Measurements from ENCODE around the gene NAALADL2.
"Not testable (repeated sequence)": the region's sequence is repeated elsewhere in the genome, so short reads cannot be mapped to it uniquely, and the experiment has no call there.

NAALADL2 gene

DNA sequence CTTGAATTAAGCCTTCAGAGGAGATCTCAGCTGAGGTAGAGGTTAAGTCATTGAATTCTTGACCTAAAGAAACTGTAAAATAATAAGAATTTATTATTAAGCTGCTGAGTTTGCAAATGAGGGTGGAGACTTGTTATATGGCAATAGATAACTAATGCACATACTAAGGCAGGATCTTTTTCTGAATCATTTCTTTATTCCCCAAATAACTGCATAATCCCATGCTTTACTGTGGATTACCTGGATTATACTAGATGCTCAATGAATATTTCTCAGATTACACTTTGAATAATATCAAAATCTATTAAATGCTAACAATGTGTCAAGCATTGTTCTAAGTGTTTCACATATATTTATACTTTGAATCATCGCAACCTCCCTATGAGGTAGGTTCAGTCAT lies 532.5 kb downstream of the NAALADL2 start:
- no peak for DNase-seq

GRCh38 chr3:175392653-175393052 lies 533.5 kb downstream of the NAALADL2 start:
- no peak for DNase-seq

DNA sequence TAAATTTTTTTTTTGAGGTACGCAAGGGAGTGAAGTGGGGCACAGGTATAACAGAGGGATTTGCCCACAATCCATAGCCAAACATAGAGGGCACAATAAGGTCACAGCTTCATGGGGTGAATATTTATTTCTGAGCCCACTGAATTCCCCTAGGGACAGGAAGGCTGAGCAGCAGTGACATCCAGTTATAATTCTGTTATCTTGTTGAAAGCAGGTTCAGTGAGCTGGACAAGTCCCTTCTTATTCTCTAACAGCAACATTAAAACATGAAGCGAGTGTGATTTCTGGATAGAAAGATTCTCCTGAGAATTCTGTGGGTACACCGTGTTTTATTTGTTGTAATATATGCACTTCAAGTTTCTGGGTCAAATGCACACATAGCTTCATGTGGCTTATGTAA lies 538.2 kb downstream of the NAALADL2 start:
- DNase-seq, result no peak

DNA sequence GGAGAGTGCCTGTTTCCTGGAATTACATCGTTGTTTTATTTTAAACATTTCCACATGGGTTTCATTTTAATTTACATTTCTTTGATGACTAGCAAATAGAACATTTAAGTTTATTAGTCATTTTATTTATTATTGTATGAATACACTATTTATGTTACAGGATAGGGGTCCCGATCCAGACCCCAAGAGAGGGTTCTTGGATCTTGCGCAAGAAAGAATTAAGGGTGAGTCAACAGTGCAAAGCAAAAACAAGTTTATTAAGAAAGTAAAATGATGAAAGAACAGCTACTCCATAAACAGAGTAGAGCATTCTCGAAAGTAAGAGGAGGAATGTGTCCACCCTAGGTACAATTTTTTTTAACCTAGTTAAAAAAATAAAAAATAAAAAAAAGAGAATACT lies 539.5 kb downstream of the NAALADL2 start:
- DNase-seq, result no peak

- no peak for DNase-seq
These were observed 540.2 kb downstream of the NAALADL2 start for GRCh38 chr3:175399156-175399840.

DNA sequence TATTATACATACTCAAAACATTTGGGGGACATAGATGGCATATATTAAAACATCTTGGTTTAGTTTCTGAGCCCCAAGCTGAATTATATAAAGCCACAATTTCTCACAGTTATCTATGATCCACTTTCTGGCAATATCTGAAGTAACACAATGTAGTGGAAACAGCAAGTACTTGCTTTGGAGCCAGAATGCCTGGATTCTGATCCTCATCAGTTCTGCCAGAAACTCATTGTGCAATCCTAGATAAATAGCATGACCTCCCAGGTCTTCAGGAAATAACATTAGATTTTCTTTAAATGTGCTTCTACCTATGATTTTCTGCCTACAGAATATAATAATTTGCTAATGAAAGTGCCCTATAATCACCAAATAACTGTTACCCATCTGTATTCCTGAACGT lies 544.9 kb downstream of the NAALADL2 start:
- DNase-seq, result no peak

DNA sequence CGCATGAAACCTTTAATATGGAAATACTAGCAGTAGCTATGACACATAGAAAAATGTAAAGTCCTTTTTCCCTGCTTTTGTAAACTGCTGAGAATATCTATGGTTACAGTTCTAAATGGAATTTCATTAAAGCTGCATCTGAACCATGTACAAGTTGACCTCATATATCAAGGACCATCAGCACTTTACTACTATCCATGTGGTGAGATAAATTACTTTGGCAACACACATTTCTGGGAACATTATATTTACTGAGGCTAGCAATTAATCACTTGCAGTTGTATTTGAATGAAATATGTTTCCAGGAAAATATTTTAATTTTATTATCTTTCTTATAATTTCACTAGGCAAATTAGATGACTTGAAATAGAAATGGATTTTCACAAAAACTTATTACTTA lies 545.5 kb downstream of the NAALADL2 start:
- no peak for DNase-seq

GRCh38 chr3:175410251-175410650 lies 551.1 kb downstream of the NAALADL2 start:
- DNase-seq, result no peak

DNA sequence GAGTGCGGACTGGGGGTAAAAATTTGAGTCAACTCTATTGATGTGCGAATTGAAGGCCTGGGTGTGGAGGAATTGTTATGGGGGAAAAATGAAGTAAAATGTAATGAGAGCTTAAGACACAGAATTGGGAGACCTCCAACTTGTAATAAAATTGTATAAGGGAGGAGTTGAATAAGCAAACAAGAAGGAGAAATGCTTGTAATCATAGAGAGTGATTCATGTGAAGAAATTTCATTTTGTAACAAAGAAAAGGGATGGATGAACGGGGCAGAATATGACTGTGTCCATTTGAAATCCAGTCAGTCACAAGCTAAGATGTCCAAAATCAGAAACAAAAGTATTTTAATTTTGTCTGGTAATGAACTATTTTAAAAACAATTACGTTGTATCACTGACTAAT lies 552.3 kb downstream of the NAALADL2 start:
- DNase-seq, result no peak

DNA sequence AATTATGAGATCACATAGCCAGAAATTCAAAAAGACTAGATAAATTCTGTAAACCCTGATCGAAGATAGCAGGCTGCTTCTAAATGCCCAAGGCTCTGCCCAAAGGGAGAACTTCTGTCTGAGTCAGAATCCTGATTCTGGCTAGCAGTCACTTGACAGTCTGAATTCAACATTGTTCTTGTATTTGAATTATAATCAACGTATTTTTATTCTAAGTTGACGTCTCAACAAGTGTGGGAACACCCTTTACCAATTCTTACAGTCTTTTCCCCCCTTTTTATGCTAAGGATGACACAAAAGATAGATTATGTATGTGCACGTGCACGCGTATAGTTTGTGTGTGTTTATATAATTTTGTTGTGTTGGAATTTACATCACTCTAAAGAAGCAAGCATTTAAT lies 552.8 kb downstream of the NAALADL2 start:
- DNase-seq, result no peak

DNA sequence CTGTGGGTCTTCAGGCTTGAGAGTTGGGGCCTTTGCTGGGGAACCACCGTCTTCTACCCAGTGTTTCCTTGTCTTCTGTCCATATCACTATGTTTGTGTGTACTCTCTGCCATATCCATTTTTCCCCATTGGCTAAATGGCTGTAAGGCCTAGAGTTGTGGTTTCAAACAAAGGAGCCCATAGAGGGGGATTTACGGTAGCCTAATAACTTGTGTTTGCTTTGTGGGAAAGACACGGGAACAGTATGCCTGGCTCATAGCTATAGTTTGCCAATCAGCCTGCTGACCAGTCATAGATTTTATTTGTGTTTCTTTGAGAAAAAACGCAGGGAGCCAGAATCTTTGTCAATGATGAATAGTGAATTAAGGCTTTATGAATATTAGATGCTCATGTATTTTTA lies 554.8 kb downstream of the NAALADL2 start:
- no peak for DNase-seq

DNA sequence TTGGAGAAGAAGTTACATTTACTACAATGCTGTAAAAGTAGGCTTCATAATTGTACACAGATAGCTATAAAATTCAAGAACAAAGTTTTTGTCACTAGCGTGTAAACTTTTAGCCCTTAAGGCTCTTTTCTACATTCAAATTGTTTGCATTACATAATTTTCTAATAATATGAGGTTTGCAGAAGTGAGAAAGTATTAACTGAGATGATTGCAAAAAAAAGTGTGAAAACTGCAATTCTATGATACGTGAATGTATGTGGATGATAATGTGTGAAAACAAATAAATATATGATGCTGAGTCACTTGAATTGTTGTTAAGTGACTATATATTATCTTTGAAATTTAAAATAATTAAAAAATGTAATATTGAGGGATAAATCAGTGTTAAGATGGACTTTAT lies 557.5 kb downstream of the NAALADL2 start:
- no peak for DNase-seq

- no peak for DNase-seq
These were observed 558.3 kb downstream of the NAALADL2 start for GRCh38 chr3:175417426-175417825.

DNA sequence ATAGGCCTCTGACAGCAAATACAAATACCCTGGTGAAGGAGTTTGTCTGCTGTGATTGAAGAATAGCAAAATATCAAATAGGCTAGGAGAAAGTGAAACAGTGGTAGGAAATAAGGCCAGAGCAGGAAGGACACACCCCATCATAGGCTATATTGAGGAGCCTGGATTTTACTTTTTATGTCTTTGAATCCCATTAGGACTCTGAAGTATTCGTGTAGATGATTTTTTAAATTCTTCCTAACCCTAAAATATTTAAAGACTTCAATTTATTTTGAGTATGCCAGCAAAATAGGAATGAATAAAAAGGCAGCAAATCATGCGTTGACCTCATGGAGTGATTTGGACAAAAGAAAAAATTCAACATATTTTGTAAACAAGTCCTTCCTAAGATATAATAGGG lies 562.8 kb downstream of the NAALADL2 start:
- DNase-seq, result no peak

DNA sequence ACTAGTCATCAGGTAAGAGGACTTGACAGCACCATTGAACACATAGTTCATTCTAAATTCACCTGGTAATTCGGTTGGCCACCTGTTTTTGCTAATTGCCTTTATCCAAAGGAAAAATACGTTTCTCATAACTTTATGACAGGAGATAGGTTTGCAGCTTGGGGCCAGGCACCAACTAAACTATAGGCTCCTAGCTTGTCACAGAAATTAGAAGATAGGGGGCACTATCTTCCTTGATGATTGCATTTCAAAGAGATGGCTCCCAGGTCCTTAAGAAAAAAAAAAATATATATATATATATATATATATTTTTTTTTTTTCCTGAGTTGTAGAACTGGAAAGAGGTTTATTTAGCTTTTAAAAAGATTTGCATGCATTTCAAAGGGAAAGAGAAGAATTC lies 563.6 kb downstream of the NAALADL2 start:
- DNase-seq, result no peak

GRCh38 chr3:175423848-175424247 lies 564.7 kb downstream of the NAALADL2 start:
- DNase-seq, result not testable (repeated sequence)

DNA sequence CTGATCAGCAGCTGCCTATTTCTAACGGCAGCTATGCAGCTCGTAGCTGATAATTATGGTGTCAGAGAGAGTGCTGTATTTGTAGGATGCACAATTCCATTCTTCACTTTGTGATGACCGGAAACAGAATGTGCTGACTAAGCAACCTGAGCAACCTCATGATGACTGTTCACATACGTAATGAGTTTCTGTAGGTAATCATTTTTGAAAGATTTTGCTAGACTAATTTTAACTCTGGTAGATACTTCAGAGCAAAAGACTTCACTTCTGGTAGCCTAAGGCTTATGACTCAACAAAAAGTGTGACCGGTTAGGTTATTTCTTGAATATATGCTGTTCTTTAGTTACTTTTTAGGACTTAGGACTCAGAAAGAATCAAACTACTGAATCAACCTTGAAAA lies 567.7 kb downstream of the NAALADL2 start:
- no peak for DNase-seq

DNA sequence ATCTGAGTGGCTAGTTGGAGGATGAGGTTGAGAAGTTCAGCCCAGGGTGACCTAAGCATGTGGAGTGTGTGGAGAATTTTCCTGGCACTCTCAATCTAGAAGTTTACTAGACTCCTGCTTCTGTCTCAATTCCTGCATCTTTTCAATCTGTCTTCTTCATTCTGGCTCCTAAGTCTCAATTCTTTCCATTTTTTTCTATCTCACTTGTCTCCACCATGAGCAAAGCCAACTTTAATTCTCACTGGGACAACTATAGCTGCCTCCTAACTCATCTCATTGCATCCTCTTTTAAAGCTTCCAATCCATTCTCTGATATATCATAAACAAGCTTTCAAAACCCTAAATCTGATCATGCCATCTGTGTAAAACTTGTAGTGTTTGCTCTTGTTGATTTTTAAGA lies 569.3 kb downstream of the NAALADL2 start:
- DNase-seq, result no peak

- no peak for DNase-seq
These were observed 572.0 kb downstream of the NAALADL2 start for GRCh38 chr3:175430983-175431773.

DNA sequence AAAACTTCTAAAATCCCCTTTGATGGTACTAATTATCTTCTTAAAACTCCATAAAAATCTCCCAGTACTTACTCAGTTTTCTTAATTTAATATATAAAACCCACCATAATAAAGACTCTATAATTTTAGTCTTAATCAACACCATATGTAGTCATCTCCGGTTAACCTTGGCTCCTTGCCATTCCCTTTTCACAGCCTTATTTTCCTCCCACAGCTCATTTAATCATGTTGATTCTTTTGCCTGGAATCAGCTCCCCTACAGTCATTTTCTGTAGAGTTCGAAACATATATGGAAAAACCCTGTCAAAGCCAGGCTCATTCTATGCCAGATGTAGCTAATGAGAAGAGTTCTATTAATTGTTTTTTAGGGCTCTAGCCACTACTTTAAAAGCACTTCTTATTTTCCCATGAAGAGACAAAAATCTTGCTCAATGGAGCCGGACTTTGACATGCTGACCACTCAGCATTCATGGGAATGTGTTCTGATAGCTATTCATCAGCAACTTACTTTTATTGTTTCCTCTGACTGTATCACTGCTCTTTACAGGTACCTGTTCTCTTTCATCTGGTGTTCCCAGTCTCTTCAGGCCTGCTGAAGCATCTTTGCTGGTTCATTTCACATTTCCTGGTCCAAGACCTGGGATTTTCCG lies 573.4 kb downstream of the NAALADL2 start:
- DNase-seq, result no peak

DNA sequence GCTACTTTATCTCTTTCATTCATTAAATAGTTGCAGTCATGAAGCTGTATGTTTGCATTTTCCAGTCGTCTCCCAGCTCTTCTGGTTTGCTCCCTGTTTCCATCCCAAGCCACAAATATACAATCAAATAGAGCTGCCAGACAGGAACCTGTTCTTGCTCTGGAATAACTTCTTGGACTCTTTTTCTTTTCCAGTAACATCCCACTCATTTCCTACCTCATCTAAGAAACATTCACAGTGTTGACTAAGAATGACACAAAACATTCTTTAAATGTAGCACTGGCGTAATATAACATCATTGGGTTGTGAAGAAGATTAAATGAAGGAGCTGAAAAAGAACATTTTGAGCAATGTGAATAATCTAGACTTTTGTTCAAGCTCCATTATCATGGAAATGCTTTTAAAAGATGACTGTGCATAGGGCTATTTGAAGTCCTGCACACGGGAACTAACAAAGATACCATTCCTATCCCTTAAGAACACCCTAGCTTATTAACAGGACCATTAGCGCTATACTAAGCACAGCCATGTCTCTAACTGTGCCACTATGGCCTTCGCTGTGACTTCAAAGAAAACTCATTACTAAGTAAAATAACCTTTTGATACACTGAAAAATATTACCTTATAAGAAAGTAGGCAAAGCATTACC lies 574.0 kb downstream of the NAALADL2 start:
- no peak for DNase-seq

GRCh38 chr3:175434561-175434960 lies 575.4 kb downstream of the NAALADL2 start:
- no peak for DNase-seq

DNA sequence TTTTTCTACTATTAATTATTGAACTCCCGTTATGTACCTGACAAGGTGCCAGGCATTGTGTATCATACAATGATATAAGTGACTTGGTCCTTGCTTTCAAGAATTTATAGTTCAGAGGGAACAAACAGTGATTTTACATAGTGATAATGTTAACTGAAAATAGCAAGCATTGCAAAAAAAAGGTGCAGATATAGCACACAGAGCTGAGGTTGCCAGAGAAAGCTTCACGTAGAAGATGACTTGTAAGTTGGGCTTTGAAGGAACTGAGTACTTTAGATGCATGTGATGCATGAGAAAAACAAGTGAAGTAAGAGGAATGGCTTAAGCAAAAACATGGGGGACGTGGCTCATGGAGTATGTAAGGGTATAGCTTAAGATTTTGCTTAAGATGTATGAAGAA lies 584.5 kb downstream of the NAALADL2 start:
- DNase-seq, result no peak

GRCh38 chr3:175445741-175446140 lies 586.6 kb downstream of the NAALADL2 start:
- no peak for DNase-seq

Data from CD4-positive, alpha-beta T cell treated with Interleukin-12 subunit alpha and Interleukin-12 subunit beta, for 1 hour (primary cell).